ENCODE measurements around the gene RMRP.

The RMRP gene

GRCh38 chr9:35681341-35682002, 23.7 kb upstream of the RMRP start:
- DNase-seq (ENCODE audit: insufficient read length, low spot score): no peak
- FAIRE-seq: no peak
- TF ChIP-seq POLR2A (IDR thresholded peaks at IDR 0.05; ENCODE audit: low read depth, low read length): no peak

GRCh38 chr9:35680331-35681105, 22.7 kb upstream of the RMRP start:
- FAIRE-seq: no peak
- TF ChIP-seq POLR2A (IDR thresholded peaks at IDR 0.05; ENCODE audit: low read depth, low read length): no peak
- no peak for DNase-seq (ENCODE audit: insufficient read length, low spot score)

GRCh38 chr9:35679766-35680330, 22.0 kb upstream of the RMRP start:
- DNase-seq (ENCODE audit: insufficient read length, low spot score) (no peak), FAIRE-seq (no peak)
- no peak for TF ChIP-seq POLR2A (IDR thresholded peaks at IDR 0.05; ENCODE audit: low read depth, low read length)

- DNase-seq (ENCODE audit: insufficient read length, low spot score) (no peak), FAIRE-seq (no peak)
- no peak for TF ChIP-seq POLR2A (IDR thresholded peaks at IDR 0.05; ENCODE audit: low read depth, low read length)
These were observed 21.3 kb upstream of the RMRP start for GRCh38 chr9:35679091-35679490.

GRCh38 chr9:35675732-35676392, 18.0 kb upstream of the RMRP start:
- TF ChIP-seq POLR2A (IDR thresholded peaks at IDR 0.05; ENCODE audit: low read depth, low read length): no peak
- no peak for FAIRE-seq
- no peak for DNase-seq (ENCODE audit: insufficient read length, low spot score)

GRCh38 chr9:35675204-35675603, 17.4 kb upstream of the RMRP start:
- FAIRE-seq (no peak), DNase-seq (ENCODE audit: insufficient read length, low spot score) (no peak)
- no peak for TF ChIP-seq POLR2A (IDR thresholded peaks at IDR 0.05; ENCODE audit: low read depth, low read length)

- FAIRE-seq (no peak), DNase-seq (ENCODE audit: insufficient read length, low spot score) (no peak)
- no peak for TF ChIP-seq POLR2A (IDR thresholded peaks at IDR 0.05; ENCODE audit: low read depth, low read length)
These were observed 16.2 kb upstream of the RMRP start for GRCh38 chr9:35674025-35674361.

- no peak for DNase-seq (ENCODE audit: insufficient read length, low spot score)
These were observed 15.6 kb upstream of the RMRP start, which contains the start of gene CA9 for GRCh38 chr9:35673132-35674024. CA9 (plus strand) TSS chr9:35673928; CDS start chr9:35673960, 32 bp downstream.

GRCh38 chr9:35669331-35670145, 11.7 kb upstream of the RMRP start:
- FAIRE-seq: peak; percentile 66

More at GRCh38 chr9:35673132-35674024, 15.6 kb upstream of the RMRP start, which contains the start of gene CA9:
- no peak for FAIRE-seq
- TF ChIP-seq POLR2A (IDR thresholded peaks at IDR 0.05; ENCODE audit: low read depth, low read length): no peak

GRCh38 chr9:35667939-35668338, 10.1 kb upstream of the RMRP start:
- no peak for FAIRE-seq
- TF ChIP-seq POLR2A (IDR thresholded peaks at IDR 0.05; ENCODE audit: low read depth, low read length): no peak
- no peak for DNase-seq (ENCODE audit: insufficient read length, low spot score)

More at GRCh38 chr9:35669331-35670145, 11.7 kb upstream of the RMRP start:
- DNase-seq (ENCODE audit: insufficient read length, low spot score): peak; percentile 59
- TF ChIP-seq POLR2A (IDR thresholded peaks at IDR 0.05; ENCODE audit: low read depth, low read length): no peak

- no peak for TF ChIP-seq POLR2A (IDR thresholded peaks at IDR 0.05; ENCODE audit: low read depth, low read length)
- no peak for FAIRE-seq
- no peak for DNase-seq (ENCODE audit: insufficient read length, low spot score)
These were observed 8.7 kb upstream of the RMRP start for GRCh38 chr9:35666549-35666948.

GRCh38 chr9:35666045-35666444, 8.2 kb upstream of the RMRP start:
- TF ChIP-seq POLR2A (IDR thresholded peaks at IDR 0.05; ENCODE audit: low read depth, low read length): no peak
- FAIRE-seq: no peak

More at GRCh38 chr9:35666045-35666444, 8.2 kb upstream of the RMRP start:
- DNase-seq (ENCODE audit: insufficient read length, low spot score): no peak

Data from H54 (cell line).